ENCODE measurements around the gene ACHE.
"Not testable (repeated sequence)": the region's sequence is repeated elsewhere in the genome, so short reads cannot be mapped to it uniquely, and the experiment has no call there.

The ACHE gene

GRCh38 chr7:100895701-100895955, at the start of gene ACHE:
Gene ACHE, minus strand, starts transcription at chr7:100895888. Its CDS starts 1,656 bp downstream, at chr7:100894232.
- peak; percentile 24 for DNase-seq
- in situ Hi-C loops (cut with MboI; ENCODE audit: low pct_unique_long_range_greater_than_20kb, low sequenced_read_pairs) = no loop called here

GRCh38 chr7:100944138-100944537, 48.5 kb upstream of the ACHE start:
- DNase-seq = no peak
- in situ Hi-C loops (cut with MboI; ENCODE audit: low pct_unique_long_range_greater_than_20kb, low sequenced_read_pairs) = no loop called here

- no peak for DNase-seq
Observed at GRCh38 chr7:100943693-100944092, 48.0 kb upstream of the ACHE start.

GRCh38 chr7:100942045-100942774, 46.5 kb upstream of the ACHE start:
- in situ Hi-C loops (cut with MboI; ENCODE audit: low pct_unique_long_range_greater_than_20kb, low sequenced_read_pairs) = no loop called here
- no peak for DNase-seq

More at GRCh38 chr7:100943693-100944092, 48.0 kb upstream of the ACHE start:
- in situ Hi-C loops (cut with MboI; ENCODE audit: low pct_unique_long_range_greater_than_20kb, low sequenced_read_pairs) = no loop called here

- DNase-seq; in situ Hi-C loops (cut with MboI; ENCODE audit: low pct_unique_long_range_greater_than_20kb, low sequenced_read_pairs): not testable (repeated sequence)
Observed at GRCh38 chr7:100936167-100936566, 40.5 kb upstream of the ACHE start.

GRCh38 chr7:100935381-100935780, 39.7 kb upstream of the ACHE start:
- in situ Hi-C loops (cut with MboI; ENCODE audit: low pct_unique_long_range_greater_than_20kb, low sequenced_read_pairs); DNase-seq: not testable (repeated sequence)

- in situ Hi-C loops (cut with MboI; ENCODE audit: low pct_unique_long_range_greater_than_20kb, low sequenced_read_pairs) = no loop called here
- DNase-seq = no peak
Observed at GRCh38 chr7:100933734-100934133, 38.0 kb upstream of the ACHE start.

GRCh38 chr7:100929808-100930174, 34.1 kb upstream of the ACHE start:
- in situ Hi-C loops (cut with MboI; ENCODE audit: low pct_unique_long_range_greater_than_20kb, low sequenced_read_pairs) = no loop called here
- no peak for DNase-seq

GRCh38 chr7:100923616-100924015, 27.9 kb upstream of the ACHE start:
- in situ Hi-C loops (cut with MboI; ENCODE audit: low pct_unique_long_range_greater_than_20kb, low sequenced_read_pairs); DNase-seq: not testable (repeated sequence)

GRCh38 chr7:100921039-100921438, 25.4 kb upstream of the ACHE start:
- DNase-seq = no peak
- in situ Hi-C loops (cut with MboI; ENCODE audit: low pct_unique_long_range_greater_than_20kb, low sequenced_read_pairs) = no loop called here

- DNase-seq; in situ Hi-C loops (cut with MboI; ENCODE audit: low pct_unique_long_range_greater_than_20kb, low sequenced_read_pairs): not testable (repeated sequence)
Observed at GRCh38 chr7:100919779-100920437, 24.2 kb upstream of the ACHE start.

- DNase-seq; in situ Hi-C loops (cut with MboI; ENCODE audit: low pct_unique_long_range_greater_than_20kb, low sequenced_read_pairs): not testable (repeated sequence)
Observed at GRCh38 chr7:100919335-100919734, 23.6 kb upstream of the ACHE start.

GRCh38 chr7:100914879-100915447, 19.3 kb upstream of the ACHE start:
- in situ Hi-C loops (cut with MboI; ENCODE audit: low pct_unique_long_range_greater_than_20kb, low sequenced_read_pairs) = no loop called here

GRCh38 chr7:100914208-100914878, 18.7 kb upstream of the ACHE start:
- DNase-seq = no peak

More at GRCh38 chr7:100914879-100915447, 19.3 kb upstream of the ACHE start:
- DNase-seq = no peak

GRCh38 chr7:100911484-100911883, 15.8 kb upstream of the ACHE start:
- in situ Hi-C loops (cut with MboI; ENCODE audit: low pct_unique_long_range_greater_than_20kb, low sequenced_read_pairs) = no loop called here

More at GRCh38 chr7:100914208-100914878, 18.7 kb upstream of the ACHE start:
- in situ Hi-C loops (cut with MboI; ENCODE audit: low pct_unique_long_range_greater_than_20kb, low sequenced_read_pairs) = no loop called here

GRCh38 chr7:100910443-100910842, 14.8 kb upstream of the ACHE start:
- in situ Hi-C loops (cut with MboI; ENCODE audit: low pct_unique_long_range_greater_than_20kb, low sequenced_read_pairs) = not testable (repeated sequence)
- DNase-seq = peak; percentile 85

More at GRCh38 chr7:100911484-100911883, 15.8 kb upstream of the ACHE start:
- no peak for DNase-seq

- in situ Hi-C loops (cut with MboI; ENCODE audit: low pct_unique_long_range_greater_than_20kb, low sequenced_read_pairs) = no loop called here
- DNase-seq = no peak
Observed at GRCh38 chr7:100908512-100908911, 12.8 kb upstream of the ACHE start.

GRCh38 chr7:100902638-100903037, 7.0 kb upstream of the ACHE start:
- in situ Hi-C loops (cut with MboI; ENCODE audit: low pct_unique_long_range_greater_than_20kb, low sequenced_read_pairs) = no loop called here

GRCh38 chr7:100901921-100902332, 6.2 kb upstream of the ACHE start:
- no peak for DNase-seq
- in situ Hi-C loops (cut with MboI; ENCODE audit: low pct_unique_long_range_greater_than_20kb, low sequenced_read_pairs) = no loop called here

More at GRCh38 chr7:100902638-100903037, 7.0 kb upstream of the ACHE start:
- no peak for DNase-seq

GRCh38 chr7:100900978-100901377, 5.3 kb upstream of the ACHE start:
- in situ Hi-C loops (cut with MboI; ENCODE audit: low pct_unique_long_range_greater_than_20kb, low sequenced_read_pairs) = no loop called here
- DNase-seq = no peak
